Right atrium auricular region (tissue), 2 donors: Measurements from ENCODE around the gene RRM1. TPM values are rescaled to one million over a fixed set of nuclear protein-coding genes. Genes with fewer than 3 reads are reported as not detected.

Experiments
- DNase-seq: peaks from one replicate; pipeline ENCODE4 v3.0.0-alpha.2; 2019; ENCODE audit warnings: low spot score
- H3K27ac ChIP-seq, 2 donors: fragments of 200-600 bp; sonication (generic); 1 replicate in 1 of 2; 2 replicates in 1 of 2; pipeline ENCODE4 v1.5.1; 2016 to 2019
- H3K27me3 ChIP-seq, 2 donors: fragments of 200-600 bp; sonication (generic); one replicate each; pipeline versions ENCODE4 v1.5.1 to v1.6.0; 2017 to 2019
- H3K36me3 ChIP-seq: fragments of 200-600 bp; sonication (generic); one replicate; pipeline ENCODE4 v1.5.1; 2016
- H3K4me1 ChIP-seq, 2 donors: fragments of 200-600 bp; sonication (generic); one replicate each; pipeline versions ENCODE4 v1.5.1 to v1.6.0; 2017 to 2019
- H3K4me3 ChIP-seq, 2 donors: fragments of 200-600 bp; sonication (generic); 1 replicate in 1 of 2; 2 replicates in 1 of 2; pipeline ENCODE4 v1.5.1; 2017 to 2019; ENCODE audit warnings: mild to moderate bottlenecking in 1 of 2, moderate library complexity in 1 of 2
- H3K9me3 ChIP-seq, 2 donors: fragments of 200-600 bp; sonication (generic); one replicate each; pipeline ENCODE4 v1.5.1; 2019
- total RNA-seq, 2 donors: library from RNA; depleted of rRNA; stranded (reverse); fragments of >200 nt; gene quantifications; one replicate each; pipeline ENCODE4 v1.1.0, GENCODE V29; 2016
- TF ChIP-seq, protein P1 (sequence below), 2 donors: fragments of 200-600 bp; sonication (generic); IDR thresholded peaks; one replicate each; pipeline ENCODE4 v1.5.1; 2019; ENCODE audit warnings: antibody characterized with exemption in 2 of 2

Gene RRM1
- total RNA-seq, 2 donors from 2014 or later: 18.3 to 26.7 TPM

DNA sequence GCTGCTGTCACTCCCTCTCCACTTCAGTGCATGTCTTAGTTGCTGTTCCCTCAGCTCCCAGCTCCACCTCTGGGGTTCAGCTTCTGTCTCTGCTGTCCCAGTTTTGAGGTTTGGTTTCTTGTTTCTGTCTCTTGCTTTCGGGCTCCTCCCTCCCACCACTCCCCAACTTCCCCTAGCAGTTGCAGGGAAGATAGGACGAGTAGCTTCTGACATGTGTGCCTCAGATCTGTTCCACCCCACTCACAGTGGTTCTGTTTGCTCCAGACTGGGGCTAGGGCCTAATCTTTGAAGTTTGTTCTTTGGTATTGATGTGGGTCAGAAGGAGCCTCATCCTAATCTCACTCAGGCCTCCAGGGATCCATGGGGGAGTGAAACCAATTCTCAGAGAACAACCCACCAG, 2.6 kb upstream of the RRM1 start:
- Histone ChIP-seq H3K9me3 (no peaks in the 10 kb centered on the region), H3K27ac (no peak overlapping the region), H3K4me1 (peaks cover 0 to 18% of the 10 kb centered on the region in 2 donors), H3K36me3 (peaks cover 3% of the 10 kb centered on the region), H3K27me3 (no peaks in the 10 kb centered on the region), H3K4me3 (no peak overlapping the region)
- TF ChIP-seq, protein P1, sequence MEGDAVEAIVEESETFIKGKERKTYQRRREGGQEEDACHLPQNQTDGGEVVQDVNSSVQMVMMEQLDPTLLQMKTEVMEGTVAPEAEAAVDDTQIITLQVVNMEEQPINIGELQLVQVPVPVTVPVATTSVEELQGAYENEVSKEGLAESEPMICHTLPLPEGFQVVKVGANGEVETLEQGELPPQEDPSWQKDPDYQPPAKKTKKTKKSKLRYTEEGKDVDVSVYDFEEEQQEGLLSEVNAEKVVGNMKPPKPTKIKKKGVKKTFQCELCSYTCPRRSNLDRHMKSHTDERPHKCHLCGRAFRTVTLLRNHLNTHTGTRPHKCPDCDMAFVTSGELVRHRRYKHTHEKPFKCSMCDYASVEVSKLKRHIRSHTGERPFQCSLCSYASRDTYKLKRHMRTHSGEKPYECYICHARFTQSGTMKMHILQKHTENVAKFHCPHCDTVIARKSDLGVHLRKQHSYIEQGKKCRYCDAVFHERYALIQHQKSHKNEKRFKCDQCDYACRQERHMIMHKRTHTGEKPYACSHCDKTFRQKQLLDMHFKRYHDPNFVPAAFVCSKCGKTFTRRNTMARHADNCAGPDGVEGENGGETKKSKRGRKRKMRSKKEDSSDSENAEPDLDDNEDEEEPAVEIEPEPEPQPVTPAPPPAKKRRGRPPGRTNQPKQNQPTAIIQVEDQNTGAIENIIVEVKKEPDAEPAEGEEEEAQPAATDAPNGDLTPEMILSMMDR (IDR thresholded peaks at IDR 0.05): no peak
- no peak for DNase-seq

DNA sequence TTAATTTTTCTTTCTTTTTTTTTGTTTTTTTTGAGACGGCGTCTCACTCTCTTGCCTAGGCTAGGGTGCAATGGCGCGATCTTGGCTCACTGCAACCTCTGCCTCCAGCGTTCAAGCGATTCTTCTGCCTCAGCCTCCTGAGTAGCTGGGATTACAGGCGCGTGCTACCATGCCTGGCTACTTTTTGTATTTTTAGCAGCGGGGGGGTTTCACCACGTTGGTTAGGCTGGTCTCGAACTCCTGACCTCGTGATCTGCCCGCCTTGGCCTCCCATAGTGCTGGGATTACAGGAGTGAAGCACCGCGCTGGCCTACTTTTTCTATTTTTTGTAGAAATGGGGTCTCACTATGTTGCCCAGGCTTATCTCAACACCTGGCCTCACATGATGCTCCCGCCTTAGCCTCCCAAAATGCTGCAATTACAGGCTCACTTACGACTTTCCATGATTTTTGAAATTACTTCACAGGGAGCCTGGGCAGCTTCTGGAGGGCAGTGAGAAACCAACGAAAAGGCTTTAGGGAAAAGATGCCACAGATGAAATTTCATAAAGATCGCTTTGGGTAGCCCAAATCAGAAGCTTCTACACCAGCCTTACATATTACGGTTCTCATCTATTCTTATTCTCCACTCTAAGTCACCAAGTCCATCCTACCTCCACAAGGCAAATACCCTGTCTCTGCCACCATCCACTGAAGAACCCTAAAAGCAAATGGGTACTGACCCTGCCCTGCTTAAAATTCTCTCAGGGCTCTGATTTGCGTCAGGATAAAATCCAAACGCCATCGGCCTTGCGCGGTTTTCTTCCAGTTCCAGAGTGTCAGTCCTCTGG, 866 bp upstream of the RRM1 start:
- H3K36me3 ChIP-seq: no peaks in the 10 kb centered on the region
- TF ChIP-seq, protein P1 (IDR thresholded peaks at IDR 0.05): no peak
- no peak for DNase-seq
- no peaks in the 10 kb centered on the region for H3K9me3 ChIP-seq
- peaks cover 0 to 18% of the 10 kb centered on the region in 2 donors for H3K4me1 ChIP-seq
- H3K27ac ChIP-seq: peak overlapping the region; percentile 88 to 93
- no peaks in the 10 kb centered on the region for H3K27me3 ChIP-seq
- H3K4me3 ChIP-seq: peak overlapping the region; percentile 62 to 85

DNA sequence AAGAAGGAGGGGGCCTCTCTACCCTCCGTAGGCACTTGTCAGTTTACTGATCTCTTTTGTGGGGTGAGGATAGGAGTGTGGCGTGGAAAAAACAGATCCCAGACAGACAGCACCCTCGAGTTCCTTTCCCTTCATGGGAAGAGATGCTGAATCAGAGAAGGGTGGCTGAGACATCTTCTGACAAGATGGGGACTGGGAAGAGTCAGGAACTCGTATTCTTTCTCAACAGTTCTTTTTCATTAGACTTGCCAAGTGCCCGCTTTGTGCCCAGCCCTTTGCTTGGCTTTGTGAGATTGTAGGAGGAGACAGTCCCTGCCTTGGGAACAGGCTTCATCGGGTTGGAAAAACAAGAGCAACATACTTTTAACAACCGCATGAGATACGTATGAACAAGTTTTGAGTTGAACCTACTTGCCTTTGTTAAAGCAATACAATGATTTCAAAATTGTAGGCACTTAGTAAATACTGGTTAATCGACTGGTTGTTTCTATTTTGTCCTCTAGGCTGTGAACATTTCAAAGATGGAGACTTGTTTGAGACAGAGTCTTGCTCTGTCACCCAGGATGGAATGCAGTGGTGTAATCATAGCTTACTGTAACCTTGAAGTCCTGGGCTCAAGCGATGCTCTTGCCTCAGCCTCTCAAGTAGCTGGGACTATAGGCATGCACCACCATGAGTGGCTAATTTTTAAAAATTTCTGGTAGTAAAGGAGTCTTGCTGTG, 1.1 kb downstream of the RRM1 start:
- Histone ChIP-seq H3K4me1 (peaks cover 0 to 18% of the 10 kb centered on the region in 2 donors), H3K27me3 (no peaks in the 10 kb centered on the region), H3K9me3 (no peaks in the 10 kb centered on the region), H3K27ac (peak overlapping the region; percentile 88 to 93), H3K4me3 (peak overlapping the region; percentile 62 to 85), H3K36me3 (no peaks in the 10 kb centered on the region)
- DNase-seq: no peak
- TF ChIP-seq, protein P1 (IDR thresholded peaks at IDR 0.05): no peak

DNA sequence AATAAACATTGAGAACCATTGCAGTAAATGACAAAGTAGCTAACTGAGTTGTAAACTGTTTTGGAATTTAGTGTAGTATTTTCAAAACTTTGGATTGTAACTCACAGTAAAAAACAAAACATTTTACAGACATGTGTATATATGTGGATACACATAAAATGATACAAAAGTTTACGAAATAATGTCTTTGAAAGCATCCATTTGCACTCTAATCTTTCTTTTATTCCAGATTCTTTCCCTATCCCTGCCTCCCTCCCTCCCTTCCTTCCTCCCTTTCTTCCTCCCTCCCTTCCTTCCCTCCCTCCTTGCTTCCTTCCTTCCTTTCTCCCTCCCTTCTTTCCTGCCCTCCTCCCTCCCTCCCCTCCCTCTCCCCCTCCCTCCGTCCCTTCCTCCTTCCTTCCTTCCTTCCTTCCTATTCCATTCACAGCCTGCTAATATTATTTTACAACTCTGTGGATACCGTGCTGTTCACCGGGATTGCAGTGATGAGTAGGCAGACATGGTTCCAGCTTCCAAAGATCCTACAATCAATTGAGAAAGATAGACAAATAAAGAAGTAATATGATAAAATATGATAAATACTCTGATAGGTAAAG, 3.5 kb downstream of the RRM1 start:
- Histone ChIP-seq H3K27me3 (no peaks in the 10 kb centered on the region), H3K9me3 (no peaks in the 10 kb centered on the region), H3K27ac (no peak overlapping the region), H3K4me3 (no peak overlapping the region), H3K36me3 (peaks cover 3% of the 10 kb centered on the region), H3K4me1 (peaks cover 0 to 18% of the 10 kb centered on the region in 2 donors)
- TF ChIP-seq, protein P1 (IDR thresholded peaks at IDR 0.05): no peak
- no peak for DNase-seq

DNA sequence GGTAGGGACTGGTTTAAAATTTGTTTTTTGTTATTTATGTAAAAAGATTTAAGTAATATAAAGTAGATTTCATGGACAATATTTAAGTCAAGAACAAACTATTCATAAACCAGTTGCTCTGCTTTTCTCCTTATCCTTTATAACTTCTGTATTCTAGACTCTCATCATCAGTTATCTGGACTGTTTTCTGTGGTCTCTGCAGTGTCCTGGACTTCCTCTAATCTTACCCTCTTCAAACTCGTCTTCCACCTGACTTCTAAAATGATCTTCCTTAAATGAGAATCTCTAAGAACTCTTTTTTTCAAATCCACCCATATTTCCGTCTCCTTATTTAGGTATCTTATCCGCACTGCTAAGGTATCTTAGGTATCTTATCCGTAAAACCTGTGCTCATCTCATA, 8.1 kb downstream of the RRM1 start:
- no peak overlapping the region for H3K27ac ChIP-seq
- H3K4me3 ChIP-seq: no peak overlapping the region
- TF ChIP-seq, protein P1 (IDR thresholded peaks at IDR 0.05): no peak
- peaks cover 13% of the 10 kb centered on the region for H3K36me3 ChIP-seq
- H3K4me1 ChIP-seq: no peaks in the 10 kb centered on the region
- no peak for DNase-seq
- no peaks in the 10 kb centered on the region for H3K9me3 ChIP-seq
- no peaks in the 10 kb centered on the region for H3K27me3 ChIP-seq
